Stimulated activated CD8-positive, alpha-beta memory T cell treated with anti-CD3 and anti-CD28 coated beads, Interleukin-2, amount 100 ng/mL, for 48 hours (primary cell): ENCODE data around the gene FXYD1.
"Not testable (repeated sequence)": the region's sequence is repeated elsewhere in the genome, so short reads cannot be mapped to it uniquely, and the experiment has no call there.

Experiments used
- DNase-seq, 2 donors: peaks; one replicate each; pipeline ENCODE4 v3.0.0-alpha.2; 2020; ENCODE audit warnings: low read depth in 2 of 2

Gene FXYD1

DNA sequence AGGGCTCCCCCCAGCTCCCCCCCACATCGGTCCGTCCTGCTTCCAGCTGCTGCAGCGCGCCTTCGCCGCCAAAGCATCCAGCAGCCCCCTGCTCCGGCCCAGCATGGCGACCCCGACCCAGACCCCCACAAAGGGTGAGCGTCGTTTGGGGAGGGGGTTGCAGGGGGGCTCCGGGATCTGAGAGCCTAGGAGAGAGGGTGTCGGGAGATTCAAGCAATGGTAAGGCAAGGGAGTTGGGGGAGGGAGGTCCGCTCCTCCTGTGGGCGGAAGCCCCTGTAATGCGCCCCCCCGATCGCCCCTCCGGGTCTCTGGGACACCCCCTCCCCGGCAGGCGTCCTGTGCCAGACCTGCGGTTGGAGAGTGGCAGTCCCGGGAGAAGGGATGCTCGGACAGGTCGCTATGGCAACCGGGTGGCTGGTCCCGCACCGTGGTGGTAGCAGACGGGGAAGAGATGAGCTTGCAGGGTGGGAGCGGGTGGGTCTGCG lies 4.6 kb downstream of the FXYD1 start, which contains the start of gene FXYD7:
Gene FXYD7 (plus strand): TSS at position 25 of the 485 bp plus-strand sequence. CDS start 79 bp downstream, at position 104.
- DNase-seq: no peak

DNA sequence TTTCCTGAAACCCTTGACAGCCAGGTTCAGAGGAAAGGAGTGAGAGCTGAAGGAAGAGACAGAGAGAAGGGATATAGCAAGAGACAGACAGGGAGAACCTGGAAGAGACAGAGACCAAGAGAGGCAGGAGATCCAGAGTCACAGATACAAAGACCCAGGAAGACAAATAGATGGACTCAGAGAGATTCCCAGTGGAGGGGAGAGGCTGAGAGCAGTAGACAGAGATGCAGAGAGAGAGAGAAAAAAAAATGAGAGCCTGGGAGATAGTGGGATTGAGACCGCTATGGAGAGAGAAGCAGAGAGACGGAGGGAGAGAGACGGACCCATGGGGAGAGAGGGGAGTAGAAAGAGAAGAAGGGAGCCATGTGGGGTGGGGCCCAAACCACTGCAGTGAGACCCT lies 5.2 kb downstream of the FXYD1 start:
- no peak for DNase-seq

DNA sequence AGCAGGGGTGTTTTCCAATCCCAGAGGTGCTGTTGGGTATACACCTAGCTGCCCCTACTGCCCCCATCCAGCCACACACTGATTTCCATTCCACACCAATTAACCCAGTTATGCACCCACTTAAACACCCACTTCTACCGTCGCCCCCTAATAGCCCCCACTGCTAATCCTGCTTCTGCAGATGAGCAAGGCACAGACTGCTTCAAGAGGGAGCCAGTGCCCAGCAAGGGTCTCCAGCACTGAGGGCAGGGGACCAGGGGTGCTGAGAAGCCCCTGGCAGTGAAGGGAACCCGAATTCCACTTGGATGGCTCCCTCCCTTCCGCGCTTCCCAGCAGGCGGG lies 5.6 kb downstream of the FXYD1 start:
- DNase-seq: no peak

DNA sequence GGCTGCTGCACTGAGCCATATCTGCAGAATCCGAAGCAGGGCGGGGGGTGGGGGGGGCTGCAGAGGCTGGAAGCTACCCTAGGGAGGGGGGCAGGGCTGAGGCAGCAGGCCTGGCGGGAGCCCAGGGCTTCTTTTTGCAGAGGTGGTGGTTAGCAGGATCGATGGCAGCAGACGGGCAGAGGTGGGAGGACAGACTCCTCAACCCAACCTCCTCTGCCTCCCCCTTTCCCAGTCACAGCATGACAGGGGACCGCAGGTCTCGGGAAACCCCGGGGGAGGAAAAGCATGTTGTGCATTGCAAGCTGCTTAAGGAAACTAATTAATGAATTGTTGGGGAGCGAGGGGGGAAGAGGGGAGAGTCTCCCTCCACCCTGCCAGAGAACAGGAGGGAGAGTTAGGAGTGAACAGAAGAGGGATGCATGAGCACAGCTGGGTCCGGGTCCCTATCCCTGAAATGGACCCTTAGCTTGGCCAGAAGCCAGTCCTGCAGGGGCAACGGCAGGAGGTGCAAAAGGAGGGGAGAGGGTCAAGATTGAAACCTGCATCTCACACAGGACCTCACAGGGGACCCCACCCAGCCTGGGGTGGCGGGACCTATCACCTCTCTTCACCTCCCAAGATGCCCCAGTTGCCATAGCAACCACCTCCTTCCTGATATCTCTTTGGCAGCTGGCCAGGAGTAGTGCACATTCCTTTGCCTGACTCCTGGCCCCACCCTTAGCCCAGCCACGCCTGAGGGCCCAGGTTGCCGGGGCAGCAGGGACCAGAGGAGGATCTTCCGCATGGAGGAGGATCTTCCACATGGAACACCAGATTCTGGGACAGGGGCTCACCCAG lies 6.2 kb downstream of the FXYD1 start:
- DNase-seq: no peak

DNA sequence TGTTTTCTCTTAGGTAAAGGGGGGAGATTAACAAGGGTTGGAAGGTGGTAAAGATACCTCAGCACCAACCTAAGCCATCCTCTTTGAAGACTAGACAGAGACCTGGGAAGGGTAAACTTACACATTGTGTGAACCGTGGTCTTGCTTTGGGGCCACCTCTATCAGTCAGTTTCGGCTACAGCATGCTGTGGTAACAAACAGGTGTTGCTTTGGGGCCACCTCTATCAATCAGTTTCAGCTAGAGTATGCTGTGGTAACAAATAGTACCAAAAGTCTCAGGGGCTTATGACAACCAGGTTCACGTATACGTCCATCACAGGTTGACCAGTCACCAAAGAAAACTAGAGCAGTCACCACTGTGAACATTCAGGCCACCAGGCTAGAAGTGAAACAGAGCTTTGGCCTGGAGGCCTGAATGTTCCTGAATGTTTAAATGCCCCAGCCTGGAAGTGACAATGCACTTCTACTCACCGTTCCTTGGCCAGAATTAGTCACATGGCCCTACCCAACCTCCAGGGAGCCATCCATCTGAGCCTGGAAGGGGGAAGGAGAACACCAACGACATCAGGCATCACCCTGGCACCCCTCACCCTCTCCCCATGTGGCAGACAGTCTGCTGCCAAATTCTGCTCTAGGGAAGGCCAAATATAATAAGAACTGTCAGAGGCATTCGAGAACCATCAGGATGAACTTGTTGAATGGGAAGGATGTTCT lies 8.3 kb downstream of the FXYD1 start:
- no peak for DNase-seq

DNA sequence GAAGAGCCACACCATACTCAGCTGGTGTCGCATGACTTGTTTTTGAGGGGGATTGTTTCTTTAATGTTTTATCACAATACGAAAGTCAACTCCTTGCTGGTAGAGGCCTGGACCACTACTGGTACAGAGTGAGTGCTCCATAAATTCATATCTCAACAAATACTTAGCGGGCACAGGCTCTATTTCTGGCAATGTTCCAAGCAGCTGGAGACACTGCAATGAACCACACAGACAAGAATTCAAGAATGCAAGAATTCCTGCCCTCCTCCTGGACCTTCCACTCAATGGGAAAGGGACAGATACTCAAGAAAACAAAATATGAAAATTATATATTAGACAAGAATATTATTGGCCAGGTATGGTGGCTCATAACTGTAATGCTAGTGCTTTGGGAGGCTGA lies 10.8 kb downstream of the FXYD1 start:
- DNase-seq: no peak

DNA sequence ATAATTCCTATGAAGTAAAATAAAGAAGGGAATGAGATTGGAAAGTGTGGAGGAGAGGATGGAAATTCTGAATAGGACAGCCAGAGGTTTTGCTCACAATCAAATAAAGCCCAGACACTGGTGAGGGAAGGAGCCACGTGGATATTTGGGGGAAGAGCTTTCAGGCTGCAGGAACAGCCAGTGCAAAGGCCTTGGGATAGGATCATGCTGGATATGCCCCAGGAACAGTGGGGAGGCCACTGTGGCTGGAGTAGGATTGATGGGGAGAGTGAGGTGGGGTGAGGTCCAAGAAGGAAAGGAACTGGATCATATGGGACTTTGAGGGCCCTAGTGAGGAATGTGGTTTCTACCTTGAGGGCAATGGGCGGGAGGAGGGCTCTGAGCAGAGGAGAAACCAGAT lies 11.8 kb downstream of the FXYD1 start:
- no peak for DNase-seq

DNA sequence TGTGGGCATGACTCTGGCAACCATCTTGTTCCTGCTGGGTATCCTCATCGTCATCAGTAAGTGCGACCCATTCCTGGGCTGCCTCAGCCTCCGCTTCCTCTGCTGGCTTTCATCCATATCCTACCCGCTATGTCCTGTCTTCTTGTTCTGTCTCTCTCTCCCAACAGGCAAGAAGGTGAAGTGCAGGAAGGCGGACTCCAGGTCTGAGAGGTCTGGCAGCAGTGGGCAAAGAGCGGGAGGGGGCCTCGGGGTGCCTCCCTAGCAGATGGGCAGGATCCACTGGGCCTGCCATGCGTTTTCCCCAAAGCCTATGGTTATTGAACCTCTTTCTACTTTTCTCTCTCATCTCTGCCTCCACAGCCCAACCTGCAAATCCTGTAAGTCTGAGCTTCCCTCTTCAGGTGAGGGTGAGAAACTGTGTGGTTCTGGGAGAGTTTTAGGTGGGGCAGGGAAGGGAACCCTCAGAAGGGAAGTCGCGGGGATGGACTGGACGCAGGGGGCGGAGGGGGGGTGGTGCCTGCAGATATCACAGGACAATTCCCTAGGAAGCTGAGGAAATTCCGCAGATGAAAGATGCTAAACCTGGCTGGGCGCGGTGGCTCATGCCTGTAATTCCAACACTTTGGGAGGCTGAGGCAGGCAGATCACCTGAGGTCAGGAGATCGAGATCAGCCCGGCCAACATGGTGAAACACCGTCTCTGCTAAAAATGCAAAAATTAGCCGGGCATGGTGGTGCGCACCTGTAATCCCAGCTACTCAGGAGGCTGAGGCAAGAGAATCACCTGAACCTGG lies 12.8 kb downstream of the FXYD1 start:
- no peak for DNase-seq

DNA sequence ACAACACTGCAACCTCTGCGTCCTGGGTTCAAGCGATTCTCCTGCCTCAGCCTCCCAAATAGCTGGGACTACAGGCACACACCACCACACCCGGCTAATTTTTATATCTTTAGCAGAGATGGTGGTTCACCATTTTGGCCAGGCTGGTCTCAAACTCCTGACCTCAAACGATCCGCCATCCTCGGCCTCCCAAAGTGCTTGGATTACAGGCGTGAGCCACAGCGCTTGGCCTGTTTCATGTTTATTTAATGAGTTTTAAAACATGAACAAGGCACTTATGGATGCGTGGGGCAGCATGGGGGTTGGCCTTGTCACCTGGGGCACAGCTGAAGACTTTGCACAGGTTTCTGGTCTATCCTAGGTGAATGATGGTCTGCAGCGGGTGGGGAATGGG lies 14.5 kb downstream of the FXYD1 start:
- not testable (repeated sequence) for DNase-seq

DNA sequence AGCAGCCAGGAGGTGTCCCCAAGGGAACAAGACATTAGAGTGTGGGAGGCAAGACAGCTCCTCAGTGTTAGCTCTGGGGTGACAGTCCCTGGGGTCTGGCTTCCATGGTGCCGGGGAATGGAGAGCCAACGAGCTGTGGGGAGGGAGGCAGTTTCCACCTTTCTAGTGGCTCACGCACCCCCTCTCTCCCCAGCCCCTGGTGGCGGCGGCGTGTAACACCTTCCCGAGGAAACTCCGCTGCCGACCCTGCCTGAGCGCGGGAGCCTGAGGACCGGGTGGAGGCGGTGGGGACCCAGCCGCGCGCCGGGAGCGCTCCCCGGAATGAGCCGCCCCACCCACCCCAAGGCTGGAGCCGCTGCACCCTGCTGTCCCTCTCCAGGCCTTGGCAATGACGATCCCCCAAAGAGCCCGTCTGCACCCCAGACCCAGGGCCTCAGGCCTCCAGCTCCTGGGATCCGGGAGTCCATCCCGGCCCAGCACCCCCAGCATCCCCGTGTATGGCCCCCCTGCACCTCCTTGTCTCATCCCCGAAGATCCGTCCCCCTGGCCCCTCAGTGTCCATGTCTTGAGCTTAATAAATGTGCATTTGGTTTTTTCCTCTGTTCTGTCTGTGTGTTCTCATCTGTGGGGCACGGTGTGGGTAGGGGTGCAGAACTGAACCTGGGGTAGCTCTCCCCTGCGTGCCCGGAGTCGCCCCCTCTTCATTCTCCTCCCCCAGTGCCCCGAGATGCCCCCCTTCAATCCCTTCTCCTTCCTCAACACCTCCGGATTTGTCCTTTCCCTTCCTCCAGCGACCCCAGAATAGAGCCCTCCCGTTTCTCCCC lies 15.3 kb downstream of the FXYD1 start:
- peak; percentile 69 to 71 for DNase-seq

DNA sequence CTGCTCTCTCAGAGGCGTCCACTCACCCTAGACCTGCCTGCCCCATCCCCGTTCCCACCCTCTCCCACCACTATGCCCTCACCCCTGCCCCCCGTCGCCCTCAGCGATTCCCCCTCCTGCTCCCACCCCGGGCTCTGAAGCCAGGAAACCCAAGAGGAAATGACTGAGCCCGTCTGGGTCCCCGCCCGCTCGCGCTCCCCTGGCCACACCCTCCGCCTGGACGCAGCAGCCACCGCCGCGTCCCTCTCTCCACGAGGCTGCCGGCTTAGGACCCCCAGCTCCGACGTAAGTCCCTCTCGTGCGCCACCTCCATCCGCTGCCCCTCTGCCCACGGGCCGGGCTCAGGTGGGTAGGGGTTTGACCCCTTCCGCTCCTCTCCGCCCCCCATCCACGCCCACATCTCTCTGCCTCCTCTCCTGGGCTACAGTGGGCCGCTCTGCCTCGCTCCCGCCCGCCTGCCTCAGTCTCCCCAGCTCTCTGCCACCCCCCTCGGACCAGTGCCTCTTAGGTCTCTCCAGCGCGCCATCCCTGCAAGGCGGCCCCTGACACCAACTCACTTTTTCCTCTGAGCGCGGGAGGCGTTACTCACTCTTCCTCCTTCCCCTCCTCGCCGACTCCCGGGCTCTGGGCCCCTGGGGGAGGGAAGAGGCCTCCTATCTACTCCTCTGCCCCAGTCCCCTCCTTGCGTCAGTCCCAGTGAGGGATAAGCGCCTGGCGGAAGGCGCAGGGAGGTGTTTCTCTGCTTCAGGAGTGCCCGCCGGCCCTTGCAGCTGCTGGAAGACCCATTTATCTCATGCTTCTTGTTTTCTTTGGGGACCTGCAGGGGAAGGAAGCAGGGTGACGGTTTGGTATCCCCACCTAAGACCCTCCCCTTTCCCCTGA lies 16.1 kb downstream of the FXYD1 start, which contains the start of gene FXYD5:
Gene FXYD5 (plus strand): TSS at position 211 of the 882 bp plus-strand sequence. CDS start 816 bp downstream, outside the sequence.
- peak; percentile 62 to 79 for DNase-seq

DNA sequence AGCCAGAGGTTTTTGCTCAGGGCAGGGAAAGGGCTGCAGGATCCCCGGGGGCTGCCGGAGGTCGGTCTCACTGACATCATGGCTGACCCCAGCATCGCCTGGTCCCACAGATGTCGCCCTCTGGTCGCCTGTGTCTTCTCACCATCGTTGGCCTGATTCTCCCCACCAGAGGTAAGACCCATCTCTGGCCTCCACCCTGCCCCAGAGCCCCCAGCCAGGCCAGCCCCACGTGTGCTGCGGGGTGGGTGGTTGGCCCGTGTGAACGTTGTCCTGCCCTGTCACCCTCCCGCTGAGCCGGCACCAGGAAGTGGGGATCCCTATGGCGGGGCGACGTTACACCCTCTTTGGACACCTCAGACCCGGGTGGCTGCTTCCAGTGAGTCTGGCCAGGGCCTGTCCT lies 16.8 kb downstream of the FXYD1 start:
- no peak for DNase-seq

DNA sequence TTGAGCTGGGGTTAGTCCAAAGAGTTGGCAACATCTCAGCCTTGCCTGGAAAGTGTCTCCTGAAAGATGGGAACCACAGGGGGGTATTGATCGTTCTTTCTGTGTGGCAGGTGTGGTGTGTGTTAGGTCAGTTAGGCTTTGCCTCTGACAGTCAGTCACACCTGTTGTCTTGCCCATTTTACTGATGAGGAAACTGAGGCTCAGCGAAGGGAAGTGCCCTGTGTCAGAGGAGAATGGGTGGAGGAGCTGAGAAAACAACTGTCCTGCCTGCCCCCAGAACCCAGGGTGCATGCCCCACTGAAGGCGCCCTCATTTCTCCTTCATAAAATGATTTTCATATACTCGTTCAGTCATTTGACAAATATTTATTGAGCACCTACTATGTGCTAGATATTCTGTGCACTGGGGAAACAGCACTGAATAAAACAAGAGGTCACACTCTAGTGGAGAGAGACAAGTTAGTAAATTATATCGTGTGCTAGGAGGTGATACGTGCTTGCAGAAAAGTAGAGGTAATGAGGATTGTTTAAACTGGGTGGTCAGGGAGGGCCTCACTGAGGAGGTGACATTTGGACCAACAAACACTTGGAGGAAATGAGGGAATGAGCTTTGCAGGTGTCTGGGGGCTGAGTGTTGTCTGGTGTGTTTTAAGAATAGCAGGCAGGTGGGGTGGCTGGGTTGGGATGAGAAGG lies 17.5 kb downstream of the FXYD1 start:
- DNase-seq: no peak

DNA sequence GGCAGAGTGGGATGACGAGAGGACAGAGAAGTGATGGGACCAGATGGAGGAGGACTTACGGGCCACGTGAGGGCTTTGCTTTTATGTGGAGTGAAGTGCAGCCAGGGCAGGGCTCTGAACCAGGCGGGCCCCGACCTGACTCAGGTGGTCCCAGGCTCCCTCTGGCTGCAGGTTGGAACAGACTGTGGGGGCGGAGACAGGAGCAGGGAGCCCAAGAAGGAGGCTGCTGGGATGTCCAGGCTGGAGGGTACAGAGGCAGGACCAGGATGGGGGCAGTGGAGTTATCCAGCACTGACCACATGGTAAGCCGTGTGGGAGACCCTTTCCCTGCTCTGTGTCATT lies 18.0 kb downstream of the FXYD1 start:
- no peak for DNase-seq

DNA sequence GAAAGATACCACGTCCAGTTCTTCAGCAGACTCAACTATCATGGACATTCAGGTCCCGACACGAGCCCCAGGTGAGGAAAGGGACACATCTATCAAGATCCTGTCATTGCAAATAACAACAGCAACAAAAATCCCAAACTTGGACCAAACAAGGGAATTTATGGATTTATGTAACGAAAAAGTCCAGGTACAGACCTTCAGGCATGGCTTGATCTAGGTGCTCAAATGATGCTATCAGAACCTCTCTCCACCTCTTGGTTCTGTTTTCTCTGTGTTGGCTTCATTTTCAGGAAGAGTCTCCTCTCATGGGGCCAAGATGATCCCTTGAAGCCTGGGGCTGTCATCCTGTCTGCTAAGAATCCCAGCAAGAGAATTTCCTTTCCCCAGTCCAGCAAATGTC lies 18.8 kb downstream of the FXYD1 start:
- DNase-seq: no peak

DNA sequence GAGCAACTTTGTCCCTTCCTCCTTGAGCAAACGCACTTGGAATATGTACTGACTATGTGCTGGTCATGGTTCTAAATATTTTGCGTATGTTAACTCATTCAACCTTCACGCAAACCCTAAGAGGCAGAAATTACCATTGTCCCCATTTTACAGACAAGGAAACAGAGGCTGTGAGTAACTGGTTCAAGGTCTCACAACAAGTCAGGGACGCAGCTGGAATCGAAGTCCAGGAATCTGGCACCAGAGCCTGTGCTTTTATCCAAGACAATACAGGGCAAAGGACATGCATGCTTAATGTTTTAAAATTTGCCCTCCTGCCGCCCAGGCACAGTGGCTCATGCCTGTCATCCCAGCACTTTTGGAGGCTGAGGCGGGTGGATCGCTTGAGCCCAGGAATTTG lies 21.0 kb downstream of the FXYD1 start:
- DNase-seq: no peak

DNA sequence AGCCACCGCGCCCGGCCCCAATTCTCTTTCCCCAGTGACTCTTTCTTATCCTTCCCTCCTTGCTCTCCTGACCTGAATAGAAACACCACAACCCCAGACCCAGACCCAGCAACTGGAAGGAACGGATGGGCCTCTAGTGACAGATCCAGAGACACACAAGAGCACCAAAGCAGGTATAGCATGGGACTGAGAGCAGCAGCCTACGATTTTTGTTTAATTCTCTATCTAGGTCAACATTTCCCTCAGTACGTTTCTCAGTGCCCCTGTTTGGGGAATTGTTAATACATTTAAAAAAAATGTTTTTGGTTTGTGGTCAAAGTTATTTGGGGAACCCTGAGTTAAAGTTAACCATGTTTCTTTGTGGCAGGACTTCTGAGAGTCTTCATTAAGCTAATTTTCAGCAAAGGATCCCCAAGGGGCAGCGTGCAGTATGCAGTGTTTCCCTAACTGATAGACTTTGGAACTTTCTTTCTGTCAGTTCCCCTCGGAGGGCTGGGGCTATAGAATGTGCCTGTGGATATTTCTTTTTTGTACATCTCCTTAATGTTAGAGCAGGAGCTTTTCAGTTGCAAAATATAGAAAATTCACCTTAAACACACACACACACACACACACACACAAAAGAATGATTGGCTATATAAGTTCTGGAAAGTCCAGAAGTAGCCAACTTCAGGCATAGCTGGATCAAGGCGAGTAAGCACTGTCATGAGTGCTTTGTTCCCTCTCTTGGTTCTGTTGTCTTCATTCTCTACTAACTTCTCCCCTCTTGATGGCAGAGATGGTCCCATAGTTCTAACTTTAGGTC lies 22.2 kb downstream of the FXYD1 start:
- DNase-seq: no peak

DNA sequence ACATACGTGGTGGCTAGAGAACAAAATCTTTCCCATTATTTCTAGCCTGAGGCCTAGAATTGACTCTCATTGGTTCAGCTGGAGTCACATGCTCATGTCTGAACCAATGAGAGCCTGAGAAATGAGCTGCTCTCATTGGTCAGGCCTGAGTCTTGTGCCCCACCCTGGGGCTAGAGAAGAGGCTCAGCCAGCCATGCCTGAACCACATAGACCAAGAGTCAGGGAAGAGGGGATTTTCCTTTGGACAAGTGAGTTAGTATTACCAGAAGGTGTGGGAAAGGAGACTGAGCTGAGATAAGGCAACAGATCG lies 22.8 kb downstream of the FXYD1 start:
- DNase-seq: no peak
